NCI-H2227 treated with DMSO at 0.1 percent for 48 hours (cell line): Measurements from ENCODE around the gene KCND2.
"Not testable (repeated sequence)": the region's sequence is repeated elsewhere in the genome, so short reads cannot be mapped to it uniquely, and the experiment has no call there.

Experiments used
- DNase-seq: peaks from one replicate; lab custom pipeline; 2025; lab: John Stamatoyannopoulos, UW

The KCND2 gene

GRCh38 chr7:120272701-120273475 lies at the start of gene KCND2:
TSS of gene KCND2 (plus strand) at chr7:120273175.
- DNase-seq, result peak; percentile 45

DNA sequence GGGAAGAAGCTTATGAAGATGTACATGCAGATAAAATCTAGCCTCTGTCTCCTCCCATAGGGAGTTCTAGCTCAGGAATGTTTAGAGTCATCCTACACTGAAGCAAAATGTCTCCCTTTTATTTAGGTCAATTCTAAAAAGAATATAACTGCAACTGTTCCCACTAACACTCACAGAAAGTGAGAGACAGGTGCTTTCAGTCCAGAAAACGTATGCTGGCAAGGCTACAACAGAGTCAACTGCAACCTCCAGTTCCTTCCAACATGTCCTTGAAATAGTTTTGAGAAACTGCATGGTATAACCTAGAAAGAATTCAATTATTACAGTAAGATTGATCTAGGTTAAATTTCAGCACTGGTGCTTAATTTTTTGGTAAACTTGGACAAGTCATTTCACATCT lies 46.8 kb upstream of the KCND2 start:
- DNase-seq, result no peak

GRCh38 chr7:120227255-120227654 lies 45.7 kb upstream of the KCND2 start:
- DNase-seq, result no peak

DNA sequence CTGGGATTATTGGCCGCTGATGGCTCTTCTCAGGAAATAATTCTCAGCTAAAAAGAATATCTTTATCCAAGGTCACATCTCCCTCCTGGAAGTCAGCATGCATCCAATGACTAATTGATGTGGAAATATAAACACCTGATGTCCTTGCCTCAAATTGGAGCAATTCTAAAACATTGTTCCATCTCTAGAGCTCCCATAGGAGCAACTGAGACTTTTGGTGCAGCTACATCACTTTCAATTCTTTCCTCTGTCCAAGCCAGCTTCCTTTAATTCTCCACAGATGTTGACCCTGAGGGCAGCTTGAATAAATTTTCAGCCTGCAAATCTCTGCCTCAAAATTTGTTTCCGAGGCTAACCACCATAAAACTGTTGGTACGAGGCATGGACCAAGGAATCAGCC lies 43.9 kb upstream of the KCND2 start:
- no peak for DNase-seq

GRCh38 chr7:120233338-120233737 lies 39.6 kb upstream of the KCND2 start:
- DNase-seq, result no peak

DNA sequence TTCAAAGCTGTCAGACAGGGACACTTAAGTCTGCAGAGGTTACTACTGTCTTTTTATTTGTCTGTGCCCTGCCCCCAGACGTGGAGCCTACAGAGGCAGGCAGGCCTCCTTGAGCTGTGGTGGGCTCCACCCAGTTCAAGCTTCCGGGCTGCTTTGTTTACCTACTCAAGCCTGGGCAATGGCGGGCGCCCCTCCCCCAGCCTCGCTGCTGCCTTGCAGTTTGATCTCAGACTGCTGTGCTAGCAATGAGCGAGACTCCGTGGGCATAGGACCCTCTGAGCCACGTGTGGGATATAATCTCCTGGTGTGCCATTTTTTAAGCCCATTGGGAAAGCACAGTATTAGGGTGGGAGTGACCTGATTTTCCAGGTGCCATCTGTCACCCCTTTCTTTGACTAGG lies 32.6 kb upstream of the KCND2 start:
- DNase-seq, result not testable (repeated sequence)

- DNase-seq, result no peak
These were observed 31.0 kb upstream of the KCND2 start for GRCh38 chr7:120241973-120242372.

- DNase-seq, result no peak
These were observed 18.1 kb upstream of the KCND2 start for GRCh38 chr7:120254845-120255244.

DNA sequence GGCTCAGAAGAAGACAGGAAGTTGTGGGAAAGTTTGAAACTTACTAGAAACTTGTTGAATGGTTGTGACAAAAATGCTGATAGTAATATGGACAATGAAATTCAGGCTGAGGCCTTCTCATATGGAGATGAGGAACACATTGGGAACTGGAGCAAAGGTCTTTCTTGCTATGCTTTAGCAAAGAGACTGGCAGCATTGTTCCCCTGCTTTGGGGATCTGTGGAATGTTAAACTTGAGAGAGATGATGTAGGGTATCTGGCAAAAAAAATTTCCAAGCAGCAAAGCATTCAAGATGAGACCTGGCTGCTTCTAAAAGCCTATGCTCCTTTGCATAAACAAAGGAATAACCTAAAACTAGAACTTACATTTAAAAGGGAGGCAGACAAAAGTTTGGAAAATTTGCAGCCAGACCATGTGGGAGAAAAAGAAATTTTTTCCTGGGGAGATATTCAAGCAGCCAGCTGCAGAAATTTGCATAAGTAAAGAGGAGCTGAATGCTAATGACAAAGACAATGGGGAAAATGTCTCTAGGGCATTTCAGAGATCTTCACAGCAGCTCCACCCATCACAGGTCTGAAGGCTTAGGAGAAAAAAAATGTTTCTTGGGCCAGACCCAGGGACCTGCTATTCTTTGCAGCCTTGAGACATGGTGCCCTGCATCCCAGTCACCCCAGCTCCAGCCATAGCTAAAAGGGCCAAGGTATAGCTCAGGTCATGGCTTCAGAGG lies 16.5 kb upstream of the KCND2 start:
- DNase-seq, result no peak

- DNase-seq, result no peak
These were observed 13.6 kb upstream of the KCND2 start for GRCh38 chr7:120259386-120259785.

DNA sequence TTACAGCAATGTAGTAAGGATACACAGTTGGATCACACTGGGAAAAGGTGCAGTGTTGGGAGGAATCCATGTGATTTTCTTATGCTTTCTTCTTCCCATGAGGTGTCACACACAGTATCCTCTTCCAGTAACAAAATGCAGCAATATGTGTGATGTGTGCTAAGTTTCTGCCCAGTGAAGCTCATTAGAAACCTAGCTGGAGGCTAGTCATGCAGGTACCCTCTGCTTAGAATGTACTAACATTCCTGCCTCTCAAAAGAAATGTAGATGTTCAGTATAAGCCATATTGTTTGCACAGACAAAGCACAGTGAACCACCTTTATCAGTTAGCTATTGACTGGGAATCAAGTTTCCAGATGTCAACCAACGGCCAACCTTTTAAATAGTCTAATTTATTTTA lies 12.9 kb upstream of the KCND2 start:
- DNase-seq, result no peak

- peak; percentile 65 for DNase-seq
These were observed 714 bp upstream of the KCND2 start for GRCh38 chr7:120272261-120272660.

DNA sequence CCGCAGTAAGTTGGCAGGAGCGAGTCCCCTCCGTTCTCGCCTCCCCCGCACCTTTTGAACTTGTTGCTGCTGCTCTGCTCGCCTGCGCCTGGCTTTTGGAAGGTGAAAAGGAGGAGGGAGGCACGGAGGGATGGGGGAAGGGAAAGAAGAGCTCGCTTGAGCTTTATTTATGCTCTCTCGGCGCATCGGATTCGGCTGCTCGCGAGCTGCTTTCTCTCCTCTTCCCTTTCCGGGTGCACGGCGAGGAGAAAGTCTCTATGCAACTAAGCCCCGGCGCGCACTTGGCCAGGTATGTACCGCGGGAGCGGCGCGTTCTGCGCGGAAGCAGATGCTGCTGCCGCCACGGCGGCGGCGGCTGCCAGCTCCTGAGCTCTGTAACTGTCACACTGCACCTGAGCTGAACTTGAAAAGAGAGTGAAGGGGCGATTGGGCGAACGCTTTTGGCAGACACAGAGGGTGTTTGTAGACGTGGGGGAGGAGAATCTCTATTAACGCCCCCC lies 551 bp downstream of the KCND2 start:
- DNase-seq, result peak; percentile 42

GRCh38 chr7:120274482-120274881 lies 1.5 kb downstream of the KCND2 start:
- no peak for DNase-seq

GRCh38 chr7:120274899-120275298 lies 1.9 kb downstream of the KCND2 start:
- DNase-seq, result no peak

DNA sequence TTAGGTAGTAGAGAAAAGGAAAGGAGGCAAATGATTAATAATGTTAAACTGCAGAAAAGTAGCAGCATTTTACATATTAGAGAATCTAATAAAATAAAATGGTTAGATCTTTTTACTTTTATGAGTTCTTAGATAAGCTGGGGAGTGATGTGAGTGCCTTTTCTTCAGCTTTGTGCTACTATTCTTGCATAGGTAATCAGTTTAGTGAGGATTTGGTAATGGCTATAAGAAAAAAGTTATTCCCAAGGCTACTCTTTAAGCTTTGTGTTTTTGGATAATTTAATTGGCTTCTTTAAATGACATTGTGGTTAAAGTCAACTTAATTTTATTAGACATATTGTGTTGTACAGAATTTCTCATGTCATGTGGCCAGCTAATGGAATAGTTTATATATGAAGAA lies 3.7 kb downstream of the KCND2 start:
- DNase-seq, result no peak

DNA sequence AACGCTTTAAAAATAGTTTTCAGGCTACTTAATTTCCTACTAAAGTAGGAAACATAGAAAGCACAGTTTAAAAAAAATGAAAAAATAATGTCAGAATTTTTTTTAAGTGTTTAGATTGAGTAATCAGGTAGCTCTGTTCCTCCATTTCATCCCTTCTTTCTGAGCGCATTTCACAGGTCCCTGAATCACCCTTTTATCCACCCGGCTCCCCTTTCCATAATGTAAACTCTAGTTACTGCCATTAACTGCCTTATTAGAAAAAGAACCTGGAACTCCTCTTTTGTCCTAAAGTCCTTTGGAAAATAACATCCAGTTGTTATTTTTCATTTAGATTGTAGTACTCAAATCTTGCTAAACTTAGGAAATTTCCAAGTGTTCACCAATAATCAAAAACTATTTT lies 5.8 kb downstream of the KCND2 start:
- DNase-seq, result no peak

- no peak for DNase-seq
These were observed 7.8 kb downstream of the KCND2 start for GRCh38 chr7:120280743-120281142.

GRCh38 chr7:120293027-120293426 lies 20.1 kb downstream of the KCND2 start:
- DNase-seq, result no peak

DNA sequence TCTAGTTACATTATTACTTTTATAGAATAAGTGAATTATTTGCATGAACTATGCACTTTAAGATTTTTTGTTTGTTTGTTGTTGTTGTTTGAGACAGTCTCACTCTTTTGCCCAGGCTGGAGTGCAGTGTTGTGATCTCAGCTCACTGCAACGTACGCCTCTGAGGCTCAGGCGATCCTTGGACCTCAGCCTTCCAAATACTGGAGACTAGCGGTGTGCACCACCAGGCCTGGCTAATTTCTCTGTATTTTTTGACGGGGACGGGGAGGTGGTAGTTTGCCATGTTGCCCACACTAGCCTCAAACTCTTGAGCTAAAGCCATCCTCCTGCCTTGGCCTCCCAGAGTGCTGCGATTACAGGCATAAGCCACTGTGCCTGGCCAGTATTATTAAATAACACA lies 29.2 kb downstream of the KCND2 start:
- DNase-seq, result no peak

DNA sequence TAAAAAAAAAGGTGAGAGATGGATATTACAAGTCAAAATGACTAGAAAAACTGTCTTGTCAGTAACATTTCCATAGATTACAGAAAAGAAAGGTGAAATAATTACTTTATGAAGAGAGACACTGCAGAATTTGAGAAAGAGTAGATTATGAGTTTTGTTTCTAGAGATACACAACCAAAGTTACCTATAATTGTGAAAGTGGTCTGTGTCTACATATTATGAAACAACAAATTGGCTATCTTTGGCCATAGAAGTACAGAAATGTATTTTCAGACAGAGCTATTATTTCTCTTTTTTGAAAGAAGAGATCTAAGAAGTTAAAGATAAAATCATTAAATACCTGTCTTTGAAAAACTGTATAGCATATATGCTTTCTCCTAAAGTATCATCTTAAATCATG lies 30.1 kb downstream of the KCND2 start:
- no peak for DNase-seq

GRCh38 chr7:120304674-120305073 lies 31.7 kb downstream of the KCND2 start:
- peak; percentile 54 for DNase-seq

- peak; percentile 66 for DNase-seq
These were observed 35.1 kb downstream of the KCND2 start for GRCh38 chr7:120307991-120308545.
